HUES6 (cell line): ENCODE data around the gene ESCO1.

Source experiments
- H3K27ac ChIP-seq: 2 replicates; pipeline ENCODE4 v1.7.0; 2013; ENCODE audit warnings: low read depth, mild to moderate bottlenecking, low read length, inconsistent platforms
- H3K27me3 ChIP-seq: 2 replicates; pipeline ENCODE4 v1.6.1; 2013; ENCODE audit warnings: low read length; ENCODE audit not compliant: control insufficient read depth, insufficient read depth
- H3K36me3 ChIP-seq: 2 replicates; pipeline ENCODE4 v1.6.1; 2013; ENCODE audit warnings: low read length; ENCODE audit not compliant: control insufficient read depth, insufficient read depth
- H3K4me1 ChIP-seq: 2 replicates; pipeline ENCODE4 v1.6.1; 2013; ENCODE audit warnings: low read length; ENCODE audit not compliant: control insufficient read depth, insufficient read depth
- H3K4me3 ChIP-seq: 2 replicates; pipeline ENCODE4 v1.5.1; 2013; ENCODE audit warnings: low read depth, low read length
- H3K9ac ChIP-seq: one replicate; pipeline ENCODE4 v1.6.1; 2013; ENCODE audit warnings: mild to moderate bottlenecking, low read length
- H3K9me3 ChIP-seq: 2 replicates; pipeline ENCODE4 v1.6.1; 2013; ENCODE audit warnings: low read depth, low read length; ENCODE audit not compliant: control insufficient read depth, insufficient read depth

Gene ESCO1

GRCh38 chr18:21513741-21514140 lies 86.8 kb downstream of the ESCO1 start:
- Histone ChIP-seq H3K27me3 (no peaks in the 10 kb centered on the region), H3K4me3 (no peak overlapping the region), H3K36me3 (peaks cover 32% of the 10 kb centered on the region), H3K9ac (no peak overlapping the region), H3K9me3 (no peaks in the 10 kb centered on the region), H3K4me1 (no peaks in the 10 kb centered on the region), H3K27ac (no peak overlapping the region)

DNA sequence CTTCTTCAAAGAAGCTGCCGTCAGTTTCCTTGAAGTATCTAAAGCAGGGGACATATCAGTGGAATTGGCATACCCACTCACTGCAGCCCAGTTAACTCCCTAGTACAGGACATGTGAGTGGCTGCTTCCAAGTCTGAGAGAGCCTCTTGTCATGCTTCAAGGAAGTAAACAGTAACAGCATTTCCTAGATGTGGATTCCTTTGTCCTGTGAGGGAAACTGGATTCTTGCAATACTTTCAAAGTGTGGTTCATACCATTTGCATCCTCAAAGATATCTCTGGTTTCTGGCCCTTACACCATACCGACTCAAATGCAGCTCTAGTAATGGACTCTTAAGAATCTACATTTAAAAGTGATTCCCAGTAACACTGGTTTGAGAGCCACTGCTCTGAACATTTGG lies 87.2 kb downstream of the ESCO1 start:
- H3K4me1 ChIP-seq = peaks cover 2% of the 10 kb centered on the region; the same call in 1 of the 2 replicates
- no peaks in the 10 kb centered on the region for H3K27me3 ChIP-seq

GRCh38 chr18:21509062-21509461 lies 91.4 kb downstream of the ESCO1 start:
- H3K4me3 ChIP-seq = no peak overlapping the region

More for the DNA sequence above, 87.2 kb downstream of the ESCO1 start:
- Histone ChIP-seq H3K36me3 (peaks cover 28% of the 10 kb centered on the region), H3K9me3 (no peaks in the 10 kb centered on the region), H3K27ac (no peak overlapping the region), H3K9ac (no peak overlapping the region), H3K4me3 (no peak overlapping the region)

DNA sequence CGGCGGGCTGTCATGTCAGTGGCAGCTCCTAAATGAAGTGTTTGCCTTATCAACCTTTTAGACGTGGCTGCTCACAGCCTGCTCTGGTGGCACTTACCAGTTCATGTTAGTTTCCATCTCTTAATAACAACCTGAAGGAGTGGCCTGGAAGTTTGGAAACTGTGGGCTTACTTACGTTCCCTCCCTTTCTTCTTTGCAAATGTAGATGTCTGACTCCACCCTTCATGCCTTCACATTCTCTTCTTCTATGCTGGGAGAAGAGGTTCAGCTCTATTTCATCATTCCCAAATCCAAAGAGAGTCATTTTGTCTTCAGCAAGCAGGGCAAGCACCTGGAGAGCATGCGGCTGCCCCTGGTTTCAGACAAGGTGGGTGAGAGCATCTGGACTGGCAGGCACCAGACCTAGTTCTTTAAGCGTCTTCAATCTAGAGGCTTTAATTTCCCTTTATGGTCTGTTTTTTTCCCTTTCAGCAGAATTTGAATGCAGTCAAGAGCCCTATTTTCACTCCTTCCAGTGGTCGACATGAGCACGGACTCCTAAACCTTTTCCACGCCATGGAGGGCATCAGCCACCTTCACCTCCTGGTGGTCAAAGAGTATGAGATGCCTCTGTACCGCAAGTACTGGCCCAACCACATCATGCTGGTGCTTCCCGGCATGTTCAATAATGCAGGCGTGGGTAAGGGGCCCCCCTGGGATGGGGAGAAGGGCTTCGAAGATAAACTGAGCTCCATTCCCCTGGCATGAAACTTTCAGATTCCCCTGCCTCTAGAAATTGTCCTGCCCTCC lies 92.4 kb downstream of the ESCO1 start:
- H3K27ac ChIP-seq = no peak overlapping the region
- peaks cover 8% of the 10 kb centered on the region; the same call in 1 of the 2 replicates for H3K36me3 ChIP-seq
- H3K9ac ChIP-seq = no peak overlapping the region
- no peaks in the 10 kb centered on the region for H3K27me3 ChIP-seq
- H3K4me1 ChIP-seq = peaks cover 5% of the 10 kb centered on the region; the same call in 1 of the 2 replicates
- no peaks in the 10 kb centered on the region for H3K9me3 ChIP-seq
- H3K4me3 ChIP-seq = no peak overlapping the region

More at GRCh38 chr18:21509062-21509461, 91.4 kb downstream of the ESCO1 start:
- Histone ChIP-seq H3K9me3 (no peaks in the 10 kb centered on the region), H3K9ac (no peak overlapping the region), H3K4me1 (peaks cover 5% of the 10 kb centered on the region; the same call in 1 of the 2 replicates), H3K36me3 (peaks cover 17% of the 10 kb centered on the region), H3K27ac (no peak overlapping the region), H3K27me3 (no peaks in the 10 kb centered on the region)

DNA sequence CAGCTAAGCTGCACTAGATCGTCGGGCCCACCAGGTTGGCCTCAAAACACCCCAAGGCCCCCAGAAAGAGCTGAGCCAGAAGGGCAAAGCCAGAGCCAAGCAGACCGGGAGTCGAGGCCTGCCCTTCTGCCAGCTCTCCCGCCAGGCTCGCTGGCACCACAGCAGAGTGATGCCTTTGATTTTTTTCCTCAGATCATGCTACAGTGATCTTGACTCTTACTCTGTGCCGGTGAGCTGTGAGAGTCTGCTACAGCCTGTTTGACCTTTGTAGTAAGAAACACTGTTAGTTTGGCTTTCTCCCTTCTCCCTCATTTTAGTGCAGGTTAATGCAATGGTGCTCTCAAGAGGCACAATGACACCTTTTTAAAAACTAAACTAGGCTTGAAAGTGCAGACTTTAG lies 97.8 kb downstream of the ESCO1 start:
- H3K27me3 ChIP-seq = no peaks in the 10 kb centered on the region
- no peak overlapping the region for H3K27ac ChIP-seq
- H3K36me3 ChIP-seq = peaks cover 3% of the 10 kb centered on the region; the same call in 1 of the 2 replicates
- H3K4me1 ChIP-seq = peaks cover 6% of the 10 kb centered on the region; the same call in 1 of the 2 replicates
- no peak overlapping the region for H3K9ac ChIP-seq
- H3K9me3 ChIP-seq = no peaks in the 10 kb centered on the region
- no peak overlapping the region for H3K4me3 ChIP-seq

GRCh38 chr18:21499997-21500396 lies 100.5 kb downstream of the ESCO1 start:
- no peak overlapping the region for H3K27ac ChIP-seq
- no peak overlapping the region for H3K9ac ChIP-seq
- H3K36me3 ChIP-seq = no peaks in the 10 kb centered on the region; the same call in 1 of the 2 replicates
- peaks cover 6% of the 10 kb centered on the region; the same call in 1 of the 2 replicates for H3K4me1 ChIP-seq
- no peak overlapping the region for H3K4me3 ChIP-seq
- no peaks in the 10 kb centered on the region for H3K27me3 ChIP-seq
- H3K9me3 ChIP-seq = no peaks in the 10 kb centered on the region

DNA sequence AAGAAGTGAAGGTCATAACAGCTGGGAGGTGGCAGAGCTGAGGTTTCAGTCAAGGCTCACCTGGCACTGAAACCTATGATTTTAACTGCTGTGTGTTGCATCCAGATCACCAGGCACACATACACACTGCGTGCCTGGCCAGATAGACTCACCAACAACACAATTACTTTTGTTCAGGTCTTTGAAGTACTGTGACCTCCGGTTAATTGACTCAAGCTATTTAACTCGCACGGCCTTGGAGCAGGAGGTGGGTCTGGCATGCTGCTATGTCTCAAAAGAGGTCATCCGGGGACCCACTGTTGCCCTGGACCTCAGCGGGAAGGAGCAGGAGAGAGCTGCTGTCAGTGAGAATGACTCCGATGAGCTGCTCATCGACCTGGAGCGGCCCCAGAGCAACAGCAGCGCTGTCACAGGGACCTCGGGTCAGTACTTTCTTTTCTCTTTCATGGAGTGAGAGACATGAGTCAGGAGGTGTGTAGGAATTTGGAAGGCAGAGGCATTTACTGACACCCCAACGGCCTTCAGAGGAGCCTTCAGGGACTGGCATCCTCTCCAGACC lies 104.1 kb downstream of the ESCO1 start:
- peaks cover 6% of the 10 kb centered on the region; the same call in 1 of the 2 replicates for H3K4me1 ChIP-seq
- H3K27ac ChIP-seq = no peak overlapping the region
- no peak overlapping the region for H3K9ac ChIP-seq
- no peaks in the 10 kb centered on the region for H3K27me3 ChIP-seq
- H3K36me3 ChIP-seq = no peaks in the 10 kb centered on the region
- H3K9me3 ChIP-seq = no peaks in the 10 kb centered on the region
- H3K4me3 ChIP-seq = no peak overlapping the region

DNA sequence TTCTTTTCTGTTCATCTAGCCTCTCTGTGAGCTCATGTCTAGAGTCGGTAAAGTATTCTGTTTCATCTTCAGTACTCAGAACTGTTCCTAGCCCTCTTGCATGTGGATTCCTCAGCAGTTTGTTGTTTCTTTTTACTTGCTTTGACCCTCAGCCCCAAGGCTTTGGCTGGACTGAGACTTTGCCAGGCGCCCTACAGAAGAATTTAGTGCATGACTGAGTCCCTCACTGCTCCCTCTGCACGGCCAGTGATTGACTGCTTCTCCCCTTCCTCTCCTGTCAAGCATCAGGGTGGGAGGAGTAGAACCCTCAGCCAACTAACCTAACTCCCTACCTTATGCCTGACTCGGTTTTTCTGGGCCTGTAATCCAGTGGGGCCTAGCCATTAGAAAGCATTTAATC lies 109.8 kb downstream of the ESCO1 start:
- no peaks in the 10 kb centered on the region for H3K36me3 ChIP-seq
- no peak overlapping the region for H3K9ac ChIP-seq
- no peaks in the 10 kb centered on the region for H3K9me3 ChIP-seq
- no peak overlapping the region for H3K27ac ChIP-seq
- no peaks in the 10 kb centered on the region for H3K27me3 ChIP-seq
- no peak overlapping the region for H3K4me3 ChIP-seq
- no peaks in the 10 kb centered on the region for H3K4me1 ChIP-seq

GRCh38 chr18:21489919-21490495 lies 110.5 kb downstream of the ESCO1 start:
- Histone ChIP-seq H3K9ac (no peak overlapping the region), H3K27ac (no peak overlapping the region), H3K4me1 (0 out of 2 replicates have a peak, but pooled peaks cover 6% of the 10 kb centered on the region), H3K9me3 (no peaks in the 10 kb centered on the region), H3K27me3 (no peaks in the 10 kb centered on the region), H3K4me3 (no peak overlapping the region), H3K36me3 (no peaks in the 10 kb centered on the region)

GRCh38 chr18:21489119-21489750 lies 111.3 kb downstream of the ESCO1 start:
- Histone ChIP-seq H3K4me1 (0 out of 2 replicates have a peak, but pooled peaks cover 6% of the 10 kb centered on the region), H3K4me3 (no peak overlapping the region), H3K9ac (no peak overlapping the region), H3K9me3 (no peaks in the 10 kb centered on the region), H3K36me3 (no peaks in the 10 kb centered on the region), H3K27me3 (no peaks in the 10 kb centered on the region), H3K27ac (no peak overlapping the region)
